ENCODE measurements around the gene HSPB8.

The HSPB8 gene

DNA sequence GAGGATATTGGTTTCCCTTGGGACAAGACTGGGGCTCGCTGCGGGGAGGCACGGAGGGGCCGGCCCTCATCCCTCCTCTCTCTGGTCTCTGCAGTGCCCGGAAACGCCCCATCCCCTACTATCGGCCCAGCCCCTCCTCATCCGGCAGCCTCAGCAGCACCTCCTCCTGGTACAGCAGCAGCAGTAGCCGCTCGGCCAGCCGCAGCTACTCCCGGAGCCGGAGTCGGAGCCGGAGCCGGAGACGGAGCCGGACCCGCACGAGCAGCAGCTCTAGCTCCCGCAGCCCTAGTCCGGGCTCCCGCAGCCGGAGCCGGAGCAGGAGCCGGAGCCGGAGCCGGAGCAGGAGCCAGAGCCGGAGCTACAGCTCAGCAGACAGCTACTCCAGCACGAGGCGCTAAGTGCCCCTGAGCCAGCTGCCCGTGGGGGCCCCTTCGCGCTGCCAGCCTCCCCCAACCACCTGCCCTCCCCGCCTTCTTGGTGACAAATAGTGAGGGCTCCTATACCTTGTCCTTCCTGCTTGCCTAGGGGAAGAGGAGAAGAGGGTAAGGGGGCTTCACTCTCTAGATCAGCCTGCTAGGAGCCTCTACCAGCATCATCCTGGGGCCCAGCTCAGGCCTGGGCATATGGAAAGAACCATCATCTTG lies 22.2 kb upstream of the HSPB8 start:
- TF ChIP-seq CTCF (IDR thresholded peaks at IDR 0.05; ENCODE audit: low read length): no peak
- Histone ChIP-seq H2AFZ (ENCODE audit: low read length) (no peak overlapping the region), H3K4me2 (ENCODE audit: low read length) (no peak overlapping the region)

DNA sequence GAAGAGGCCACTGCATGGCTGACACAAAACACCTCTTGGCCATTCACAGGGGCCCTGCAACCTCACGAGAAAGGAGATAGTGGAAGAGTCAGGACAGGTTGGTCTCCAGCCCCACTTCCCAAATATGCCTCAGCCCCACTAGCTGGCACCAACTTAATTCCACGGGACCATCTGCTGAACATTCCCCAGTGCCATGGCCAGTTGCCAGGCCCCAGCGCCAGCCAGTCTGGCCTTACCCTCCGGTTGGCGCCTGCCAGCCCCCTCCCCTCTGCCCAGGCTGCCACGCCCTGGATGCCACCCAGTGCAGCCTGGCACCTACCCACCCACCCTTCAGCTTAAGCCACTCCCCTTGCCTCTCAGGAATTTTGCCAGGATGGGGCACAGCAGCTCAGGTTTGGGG lies 21.2 kb upstream of the HSPB8 start:
- no peaks in the 10 kb centered on the region for H3K4me1 ChIP-seq (ENCODE audit: insufficient read depth, low read length, severe bottlenecking)
- no peaks in the 10 kb centered on the region for H3F3A ChIP-seq (ENCODE audit: insufficient read depth, low read length)
- H4K20me1 ChIP-seq (ENCODE audit: insufficient read depth, low read length): no peaks in the 10 kb centered on the region
- no peak overlapping the region for H3K9ac ChIP-seq (ENCODE audit: low read length)
- no peak for TF ChIP-seq CTCF (IDR thresholded peaks at IDR 0.05; ENCODE audit: low read length)
- no peaks in the 10 kb centered on the region for H3K9me3 ChIP-seq (ENCODE audit: low read length)
- no peak overlapping the region for H2AFZ ChIP-seq (ENCODE audit: low read length)
- H3K79me2 ChIP-seq (ENCODE audit: insufficient read depth, low read length): no peaks in the 10 kb centered on the region
- no peak overlapping the region for H3K4me2 ChIP-seq (ENCODE audit: low read length)
- no peaks in the 10 kb centered on the region for H3K36me3 ChIP-seq (ENCODE audit: insufficient read depth, low read length)
- no peaks in the 10 kb centered on the region for H3K27me3 ChIP-seq (ENCODE audit: insufficient read depth, low read length)
- no peaks in the 10 kb centered on the region for H3K9me2 ChIP-seq (ENCODE audit: low read depth, low read length)
- no peak overlapping the region for H3K27ac ChIP-seq (ENCODE audit: low read depth, low read length, poor library complexity, severe bottlenecking)
- H3K4me3 ChIP-seq (ENCODE audit: low read depth, low read length, poor library complexity, severe bottlenecking): no peak overlapping the region

More for the DNA sequence above, 22.2 kb upstream of the HSPB8 start:
- Histone ChIP-seq H3K9me2 (ENCODE audit: low read depth, low read length) (no peaks in the 10 kb centered on the region), H3K9ac (ENCODE audit: low read length) (no peak overlapping the region), H3K27me3 (ENCODE audit: insufficient read depth, low read length) (no peaks in the 10 kb centered on the region), H3K4me1 (ENCODE audit: insufficient read depth, low read length, severe bottlenecking) (no peaks in the 10 kb centered on the region), H3K4me3 (ENCODE audit: low read depth, low read length, poor library complexity, severe bottlenecking) (no peak overlapping the region), H3F3A (ENCODE audit: insufficient read depth, low read length) (no peaks in the 10 kb centered on the region), H3K79me2 (ENCODE audit: insufficient read depth, low read length) (no peaks in the 10 kb centered on the region), H3K27ac (ENCODE audit: low read depth, low read length, poor library complexity, severe bottlenecking) (no peak overlapping the region), H3K36me3 (ENCODE audit: insufficient read depth, low read length) (no peaks in the 10 kb centered on the region), H3K9me3 (ENCODE audit: low read length) (no peaks in the 10 kb centered on the region), H4K20me1 (ENCODE audit: insufficient read depth, low read length) (no peaks in the 10 kb centered on the region)

GRCh38 chr12:119157978-119158377 lies 20.8 kb upstream of the HSPB8 start:
- no peak overlapping the region for H3K9ac ChIP-seq (ENCODE audit: low read length)
- no peak overlapping the region for H3K27ac ChIP-seq (ENCODE audit: low read depth, low read length, poor library complexity, severe bottlenecking)
- H3K36me3 ChIP-seq (ENCODE audit: insufficient read depth, low read length): no peaks in the 10 kb centered on the region
- no peak overlapping the region for H3K4me2 ChIP-seq (ENCODE audit: low read length)
- TF ChIP-seq EZH2 (IDR thresholded peaks at IDR 0.05; ENCODE audit: borderline replicate concordance, low read length): no peak
- TF ChIP-seq CTCF (IDR thresholded peaks at IDR 0.05; ENCODE audit: low read length): no peak
- no peak overlapping the region for H2AFZ ChIP-seq (ENCODE audit: low read length)
- no peaks in the 10 kb centered on the region for H4K20me1 ChIP-seq (ENCODE audit: insufficient read depth, low read length)
- no peaks in the 10 kb centered on the region for H3K9me3 ChIP-seq (ENCODE audit: low read length)
- no peaks in the 10 kb centered on the region for H3K4me1 ChIP-seq (ENCODE audit: insufficient read depth, low read length, severe bottlenecking)
- no peaks in the 10 kb centered on the region for H3K9me2 ChIP-seq (ENCODE audit: low read depth, low read length)
- no peaks in the 10 kb centered on the region for H3K79me2 ChIP-seq (ENCODE audit: insufficient read depth, low read length)
- no peaks in the 10 kb centered on the region for H3F3A ChIP-seq (ENCODE audit: insufficient read depth, low read length)
- no peaks in the 10 kb centered on the region for H3K27me3 ChIP-seq (ENCODE audit: insufficient read depth, low read length)
- no peak overlapping the region for H3K4me3 ChIP-seq (ENCODE audit: low read depth, low read length, poor library complexity, severe bottlenecking)
